Liver (tissue), 3 donors: ENCODE data around the gene CFAP298.

ENCODE experiments used
- TAF1 ChIP-seq: conservative IDR thresholded peaks from 2 replicates; pipeline ENCODE4 v1.6.1; 2016; ENCODE audit warnings: antibody characterized with exemption, mild to moderate bottlenecking
- TF ChIP-seq, protein P1 (sequence below): fragments of 150-350 bp; IDR thresholded peaks from 2 replicates; pipeline ENCODE4 v1.5.1; 2017; ENCODE audit warnings: improper control_type of control experiment, low read depth, low read length; ENCODE audit not compliant: missing input control
- donor health status: healthy.
- donor health status: healthy.

DNA sequence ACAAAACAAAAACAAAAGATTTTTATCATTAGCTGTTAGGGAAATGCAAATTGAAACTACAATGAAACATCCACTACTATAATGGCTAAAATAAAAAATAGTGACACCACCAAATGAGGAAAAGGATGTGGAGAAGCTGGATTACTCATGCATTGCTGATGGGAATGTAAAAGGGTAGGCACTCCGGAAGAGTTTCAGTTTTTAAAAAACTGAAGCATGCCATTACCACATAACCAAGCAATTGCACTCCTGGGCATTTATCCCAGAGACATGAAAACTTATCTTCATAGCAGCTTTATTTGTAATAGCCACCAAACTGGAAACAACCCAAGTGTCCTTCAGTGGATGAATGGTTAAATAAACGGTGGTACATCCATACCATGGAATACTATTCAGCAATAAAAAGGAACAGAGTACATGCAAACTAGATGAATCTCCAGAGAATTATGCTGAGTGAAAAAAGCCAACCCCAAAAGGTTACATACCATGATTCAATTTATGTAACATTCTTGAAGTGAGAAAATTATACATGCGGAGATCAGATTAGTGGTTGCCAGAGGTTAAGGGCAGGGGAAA lies 14.5 kb upstream of the CFAP298 start:
- TF ChIP-seq, protein P1, sequence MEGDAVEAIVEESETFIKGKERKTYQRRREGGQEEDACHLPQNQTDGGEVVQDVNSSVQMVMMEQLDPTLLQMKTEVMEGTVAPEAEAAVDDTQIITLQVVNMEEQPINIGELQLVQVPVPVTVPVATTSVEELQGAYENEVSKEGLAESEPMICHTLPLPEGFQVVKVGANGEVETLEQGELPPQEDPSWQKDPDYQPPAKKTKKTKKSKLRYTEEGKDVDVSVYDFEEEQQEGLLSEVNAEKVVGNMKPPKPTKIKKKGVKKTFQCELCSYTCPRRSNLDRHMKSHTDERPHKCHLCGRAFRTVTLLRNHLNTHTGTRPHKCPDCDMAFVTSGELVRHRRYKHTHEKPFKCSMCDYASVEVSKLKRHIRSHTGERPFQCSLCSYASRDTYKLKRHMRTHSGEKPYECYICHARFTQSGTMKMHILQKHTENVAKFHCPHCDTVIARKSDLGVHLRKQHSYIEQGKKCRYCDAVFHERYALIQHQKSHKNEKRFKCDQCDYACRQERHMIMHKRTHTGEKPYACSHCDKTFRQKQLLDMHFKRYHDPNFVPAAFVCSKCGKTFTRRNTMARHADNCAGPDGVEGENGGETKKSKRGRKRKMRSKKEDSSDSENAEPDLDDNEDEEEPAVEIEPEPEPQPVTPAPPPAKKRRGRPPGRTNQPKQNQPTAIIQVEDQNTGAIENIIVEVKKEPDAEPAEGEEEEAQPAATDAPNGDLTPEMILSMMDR: no peak
- no peak for TF ChIP-seq TAF1
